HL-60 (cell line): ENCODE measurements around the gene TAOK3.

Experiments used
- GABPA ChIP-seq: IDR thresholded peaks from 2 replicates; pipeline ENCODE4 v1.6.1; 2012; ENCODE audit warnings: low read depth
- POLR2AphosphoS5 ChIP-seq: IDR thresholded peaks from 2 replicates; pipeline ENCODE4 v1.6.1; 2012; ENCODE audit warnings: low read depth
- REST ChIP-seq: IDR thresholded peaks from 2 replicates; pipeline ENCODE4 v1.6.1; 2012; ENCODE audit warnings: low read depth; ENCODE audit not compliant: insufficient replicate concordance
- SPI1 ChIP-seq: IDR thresholded peaks from 2 replicates; pipeline ENCODE4 v1.6.1; 2012; ENCODE audit warnings: low read depth, mild to moderate bottlenecking, borderline replicate concordance
- TF ChIP-seq, protein P1 (sequence below): IDR thresholded peaks from one replicate; pipeline ENCODE4 v1.5.1; 2011; ENCODE audit warnings: low read length, control low read depth, inconsistent platforms; ENCODE audit not compliant: insufficient read depth

DNA sequence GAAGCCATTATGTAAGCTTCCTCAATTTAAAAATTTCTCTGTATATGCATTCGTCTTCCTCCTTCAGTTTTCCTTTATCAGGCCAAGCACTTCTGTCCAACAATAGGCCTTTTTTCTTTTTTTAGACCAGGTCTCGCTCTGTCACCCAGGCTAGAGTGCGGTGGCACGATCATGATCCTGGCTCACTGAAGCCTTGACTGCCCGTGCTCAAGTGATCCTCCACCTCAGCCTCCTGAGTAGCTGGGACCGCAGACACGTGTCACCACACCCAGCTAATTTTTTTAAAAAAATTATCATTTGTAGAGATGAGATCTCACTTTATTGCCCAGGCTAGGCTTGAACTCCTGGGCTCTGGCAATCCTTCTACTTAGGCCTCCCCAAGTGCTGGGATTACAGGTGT, 25.8 kb downstream of the TAOK3 start:
- TF ChIP-seq, protein P1, sequence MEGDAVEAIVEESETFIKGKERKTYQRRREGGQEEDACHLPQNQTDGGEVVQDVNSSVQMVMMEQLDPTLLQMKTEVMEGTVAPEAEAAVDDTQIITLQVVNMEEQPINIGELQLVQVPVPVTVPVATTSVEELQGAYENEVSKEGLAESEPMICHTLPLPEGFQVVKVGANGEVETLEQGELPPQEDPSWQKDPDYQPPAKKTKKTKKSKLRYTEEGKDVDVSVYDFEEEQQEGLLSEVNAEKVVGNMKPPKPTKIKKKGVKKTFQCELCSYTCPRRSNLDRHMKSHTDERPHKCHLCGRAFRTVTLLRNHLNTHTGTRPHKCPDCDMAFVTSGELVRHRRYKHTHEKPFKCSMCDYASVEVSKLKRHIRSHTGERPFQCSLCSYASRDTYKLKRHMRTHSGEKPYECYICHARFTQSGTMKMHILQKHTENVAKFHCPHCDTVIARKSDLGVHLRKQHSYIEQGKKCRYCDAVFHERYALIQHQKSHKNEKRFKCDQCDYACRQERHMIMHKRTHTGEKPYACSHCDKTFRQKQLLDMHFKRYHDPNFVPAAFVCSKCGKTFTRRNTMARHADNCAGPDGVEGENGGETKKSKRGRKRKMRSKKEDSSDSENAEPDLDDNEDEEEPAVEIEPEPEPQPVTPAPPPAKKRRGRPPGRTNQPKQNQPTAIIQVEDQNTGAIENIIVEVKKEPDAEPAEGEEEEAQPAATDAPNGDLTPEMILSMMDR: no peak
- TF ChIP-seq REST: no peak
- TF ChIP-seq POLR2AphosphoS5: no peak
- TF ChIP-seq GABPA: no peak
- no peak for TF ChIP-seq SPI1
